HL-60 (cell line): ENCODE measurements around the gene PEX13.
"Not testable (repeated sequence)": the region's sequence is repeated elsewhere in the genome, so short reads cannot be mapped to it uniquely, and the experiment has no call there.

Experiments
- CTCF ChIP-seq: IDR thresholded peaks from one replicate; pipeline ENCODE4 v1.5.1; 2011; ENCODE audit warnings: low read length, control low read depth, inconsistent platforms; ENCODE audit not compliant: insufficient read depth
- POLR2AphosphoS5 ChIP-seq: IDR thresholded peaks from 2 replicates; pipeline ENCODE4 v1.6.1; 2012; ENCODE audit warnings: low read depth
- REST ChIP-seq: IDR thresholded peaks from 2 replicates; pipeline ENCODE4 v1.6.1; 2012; ENCODE audit warnings: low read depth; ENCODE audit not compliant: insufficient replicate concordance

DNA sequence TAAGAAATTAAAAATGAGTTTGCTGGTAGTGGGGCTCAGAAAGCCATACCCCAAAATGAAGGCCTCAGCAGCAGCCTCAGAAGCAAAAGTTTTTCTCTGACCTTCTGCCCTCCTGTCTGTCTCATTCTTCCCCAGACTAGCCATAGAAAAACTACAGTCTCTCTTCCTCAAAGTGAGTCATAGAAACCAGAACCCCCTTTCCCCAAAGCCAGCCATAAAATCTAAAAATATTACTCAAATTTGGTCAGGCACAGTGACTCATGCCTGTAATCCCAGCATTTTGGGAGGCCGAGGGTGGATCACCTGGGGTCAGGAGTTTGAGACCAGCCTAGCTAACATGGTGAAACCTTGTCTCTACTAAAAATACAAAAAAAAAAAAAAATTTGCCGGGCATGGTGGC is 5.2 kb upstream of the PEX13 start:
- not testable (repeated sequence) for TF ChIP-seq POLR2AphosphoS5, CTCF, REST
